HEK293T (cell line): ENCODE data around the gene HNRNPUL2.
"Not testable (repeated sequence)": the region's sequence is repeated elsewhere in the genome, so short reads cannot be mapped to it uniquely, and the experiment has no call there.

Source experiments
- ARNT ChIP-seq: fragments of 450-650 bp; IDR thresholded peaks from 2 replicates; pipeline ENCODE4 v1.6.1; 2017; ENCODE audit warnings: mild to moderate bottlenecking
- BHLHE40 ChIP-seq: fragments of 450-650 bp; IDR thresholded peaks from 2 replicates; pipeline ENCODE4 v1.6.1; 2016; ENCODE audit warnings: mild to moderate bottlenecking, moderate library complexity, borderline replicate concordance
- ELF4 ChIP-seq: fragments of 450-650 bp; IDR thresholded peaks from 2 replicates; pipeline ENCODE4 v1.6.1; 2017; ENCODE audit warnings: antibody characterized with exemption
- FOXK2 ChIP-seq: fragments of 450-650 bp; IDR thresholded peaks from 2 replicates; pipeline ENCODE4 v1.6.1; 2016; ENCODE audit warnings: mild to moderate bottlenecking
- FOXM1 ChIP-seq: fragments of 450-650 bp; IDR thresholded peaks from 2 replicates; pipeline ENCODE4 v1.6.1; 2017; ENCODE audit warnings: mild to moderate bottlenecking, borderline replicate concordance
- L3MBTL2 ChIP-seq: fragments of 450-650 bp; conservative IDR thresholded peaks from 2 replicates; pipeline ENCODE4 v1.6.1; 2016; ENCODE audit warnings: mild to moderate bottlenecking
- LEF1 ChIP-seq: fragments of 450-650 bp; IDR thresholded peaks from 2 replicates; pipeline ENCODE4 v1.6.1; 2017; ENCODE audit warnings: mild to moderate bottlenecking, borderline replicate concordance
- PKNOX1 ChIP-seq: fragments of 450-650 bp; IDR thresholded peaks from 2 replicates; pipeline ENCODE4 v1.6.1; 2016
- SUZ12 ChIP-seq: fragments of 450-650 bp; IDR thresholded peaks from 2 replicates; pipeline ENCODE4 v1.6.1; 2016; ENCODE audit warnings: mild to moderate bottlenecking
- TARDBP ChIP-seq: fragments of 450-650 bp; IDR thresholded peaks from 2 replicates; pipeline ENCODE4 v1.6.1; 2016
- ZNF384 ChIP-seq: fragments of 450-650 bp; IDR thresholded peaks from 2 replicates; pipeline ENCODE4 v1.6.1; 2016

- TF ChIP-seq ARNT, TARDBP, L3MBTL2, BHLHE40, SUZ12, FOXM1, ZNF384, ELF4, FOXK2, PKNOX1, LEF1: not testable (repeated sequence)
Observed at GRCh38 chr11:62703921-62704320, 23.3 kb downstream of the HNRNPUL2 start.
